ENCODE measurements around the gene IRAK4. TPM values are rescaled to one million over a fixed set of nuclear protein-coding genes. Genes with fewer than 3 reads are reported as not detected.

Gene IRAK4
- total RNA-seq: 15.1 and 20.3 TPM in 2 replicates

DNA sequence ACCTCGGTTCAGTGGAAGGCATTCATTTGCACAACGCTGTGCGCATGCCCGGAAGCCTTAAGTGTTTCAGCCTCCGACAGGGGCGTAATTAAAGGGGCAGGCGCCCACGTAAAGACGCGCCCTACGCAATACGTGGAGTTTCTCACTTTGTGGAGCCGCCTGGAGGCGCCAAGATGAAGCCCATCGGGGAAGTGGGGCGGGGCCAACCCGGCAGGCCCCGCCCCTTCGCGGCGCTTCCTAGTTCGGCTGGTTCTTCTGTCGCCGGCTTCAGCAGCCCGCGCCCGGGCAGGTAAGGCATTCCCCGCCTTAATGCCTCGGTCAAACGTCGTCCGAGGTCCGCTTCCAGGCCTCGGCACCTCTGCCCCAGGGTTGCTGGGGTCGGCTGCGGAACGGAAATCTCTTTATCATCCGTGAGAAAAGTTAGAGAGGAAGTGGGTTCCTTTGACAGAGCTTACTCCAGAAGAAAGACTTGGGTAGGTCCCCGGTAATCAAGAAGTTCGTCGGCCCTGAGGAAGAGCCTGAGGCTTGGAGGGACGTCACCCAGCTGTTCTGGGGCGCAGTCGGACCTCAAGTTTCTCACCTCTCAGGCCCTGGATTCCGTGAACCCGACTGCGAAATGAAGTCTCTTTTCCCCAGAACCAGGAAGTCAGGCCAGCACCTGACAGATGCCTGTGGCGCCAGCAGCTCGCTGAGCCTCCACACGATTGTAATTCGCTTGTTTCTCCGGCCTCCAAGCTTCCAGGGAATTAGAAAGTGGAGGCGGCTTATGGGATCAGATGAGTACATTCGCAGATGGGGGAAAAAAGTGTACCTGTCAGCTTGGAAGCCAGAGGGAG, at the start of gene IRAK4, which contains the start of gene PUS7L:
IRAK4 (plus strand) TSS at position 224 of the 836 bp plus-strand sequence. CDS start 9,161 bp downstream, outside the sequence.
PUS7L (minus strand) TSS at position 63 of the 836 bp plus-strand sequence. CDS start 3,545 bp downstream, outside the sequence.

GRCh38 chr12:43805860-43806736, 47.3 kb downstream of the IRAK4 start, which contains the start of gene TWF1:
TWF1 (minus strand) TSS chr12:43806317; CDS start chr12:43806245, 72 bp downstream.

GRCh38 chr12:43835656-43836474, 77.1 kb downstream of the IRAK4 start, which contains the start of gene TMEM117:
TMEM117 (plus strand) TSS chr12:43836081.

Other genes with a start within 250 kb of the IRAK4 start
- gene ADAMTS20, start 206.7 kb upstream of the IRAK4 start, total RNA-seq: not detected in 2 replicates
- gene PUS7L, start 161 bp upstream of the IRAK4 start, total RNA-seq: 18.8 and 21.0 TPM in 2 replicates
- 129 and 147 TPM in 2 replicates for gene TWF1, start 47.4 kb downstream of the IRAK4 start, total RNA-seq
- gene TMEM117, start 77.1 kb downstream of the IRAK4 start, total RNA-seq: 9.8 and 10.2 TPM in 2 replicates

Data from smooth muscle cell of the pulmonary artery (primary cell).